ENCODE measurements around the gene TEC. TPM values are rescaled to one million over a fixed set of nuclear protein-coding genes. Genes with fewer than 3 reads are reported as not detected.
A peak's percentile ranks its signal among the peaks of the same experiment; 100 is the strongest.

Gene TEC
- total RNA-seq, 5 donors from 2014 or later (not counting 1 experiment from before 2014, with no cell fraction given), result 1.7 to 5.4 (median 2.5) TPM

DNA sequence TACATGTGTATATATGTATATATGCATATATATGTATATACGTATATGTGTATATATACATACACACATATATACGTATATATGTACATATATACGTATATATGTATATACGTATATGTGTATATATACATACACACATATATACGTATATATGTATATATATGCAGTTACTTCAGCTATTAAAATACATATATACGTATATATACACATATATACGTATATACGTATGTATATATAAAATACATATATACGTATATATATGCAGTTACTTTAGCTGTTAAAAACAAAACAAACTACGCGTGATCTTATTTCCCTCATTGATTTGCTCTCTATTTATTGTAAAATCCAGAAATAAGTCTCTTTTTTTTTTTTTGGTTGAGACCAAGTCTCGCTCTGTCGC lies 149.5 kb downstream of the TEC start:
- H3K9me3 Mint-ChIP-seq, result no peaks in the 10 kb centered on the region
- H3K9me3 ChIP-seq, result no peaks in the 10 kb centered on the region
- H3K36me3 Mint-ChIP-seq, result peaks cover 17% of the 10 kb centered on the region
- H3K4me1 Mint-ChIP-seq, result peaks cover 64 to 67% (median 65%) of the 10 kb centered on the region in 3 donors
- no peaks in the 10 kb centered on the region for H3K27me3 Mint-ChIP-seq
- WGBS (ENCODE audit: insufficient coverage), result no CpG with 5 or more reads among the region's 13 CpGs
- H3K4me3 Mint-ChIP-seq, result no peak overlapping the region
- peaks cover 6 to 11% of the 10 kb centered on the region in 2 donors for H3K36me3 ChIP-seq (ENCODE audit: control insufficient read depth in 2 of 2, extremely low read depth in 1 of 2, insufficient read depth in 1 of 2, low read length in 1 of 2)
- H3K4me3 ChIP-seq (ENCODE audit: control insufficient read depth in 1 of 2, extremely low read depth in 1 of 2, low read length in 1 of 2), result no peak overlapping the region
- peaks cover 25 to 36% of the 10 kb centered on the region in 2 experiments for H3K4me1 ChIP-seq (ENCODE audit: control insufficient read depth in 1 of 2, extremely low read depth in 1 of 2, insufficient read depth in 2 of 2, low read length in 2 of 2)
- no peak for ATAC-seq (replicated peaks in 1 of 4)
- no peak overlapping the region for H3K27ac ChIP-seq (ENCODE audit: low read length)
- DNase-seq, result no peak
- ChIA-PET POLR2A (interaction anchor here in 1 of 2 donors (0.7 kb wide), 1 partner anchor 102 kb away, joined by 3 read pairs; no protein-coding TSS in a partner anchor), CTCF (interaction anchor here in 1 of 2 donors (0.9 to 1.1 kb wide), 2 partner anchors 9 to 18 kb away, joined by 4 to 5 read pairs; no protein-coding TSS in a partner anchor)
- H3K27me3 ChIP-seq (replicated peaks in 1 of 2; ENCODE audit: control insufficient read depth in 2 of 2, extremely low read depth in 1 of 2, insufficient read depth in 2 of 2, low read length in 1 of 2), result no peaks in the 10 kb centered on the region
- no peak overlapping the region for H3K27ac Mint-ChIP-seq

DNA sequence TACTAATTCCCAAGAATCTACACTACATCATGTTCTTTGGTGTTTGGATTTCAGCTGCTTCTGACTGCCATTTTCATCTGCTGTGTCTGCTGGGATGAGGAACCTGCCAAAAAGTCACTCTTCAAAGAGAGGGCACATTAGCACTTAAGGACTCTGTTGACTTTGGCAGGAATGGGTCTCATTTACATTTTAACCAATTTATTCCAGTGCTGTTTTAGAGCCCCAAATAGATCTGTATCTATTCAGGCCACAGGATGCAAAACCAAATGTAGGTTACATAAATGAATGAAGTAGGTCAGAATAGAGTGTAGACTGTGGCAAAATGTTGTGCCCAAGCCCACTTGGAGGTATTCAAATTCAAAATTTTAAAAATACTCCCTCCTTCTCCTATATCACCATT lies 150.0 kb downstream of the TEC start:
- Mint-ChIP-seq H3K27me3 (no peaks in the 10 kb centered on the region), H3K36me3 (peaks cover 18% of the 10 kb centered on the region), H3K27ac (peak overlapping the region; percentile 24 to 74), H3K4me1 (peaks cover 62 to 67% (median 62%) of the 10 kb centered on the region in 3 donors), H3K4me3 (peak overlapping the region in 2 of 3 donors; percentile 6 to 48), H3K9me3 (no peaks in the 10 kb centered on the region)
- no peak for ATAC-seq (replicated peaks in 1 of 4)
- H3K36me3 ChIP-seq (ENCODE audit: control insufficient read depth in 2 of 2, extremely low read depth in 1 of 2, insufficient read depth in 1 of 2, low read length in 1 of 2), result peaks cover 6 to 11% of the 10 kb centered on the region in 2 donors
- POLR2A ChIA-PET, result interaction anchor here in 1 of 2 donors (0.7 kb wide), 1 partner anchor 102 kb away, joined by 3 read pairs; no protein-coding TSS in a partner anchor
- CTCF ChIA-PET, result interaction anchor here (0.9 to 2.3 kb wide), 3 partner anchors 10 to 19 kb away, joined by 4 to 6 read pairs (median 5); no protein-coding TSS in a partner anchor
- no peaks in the 10 kb centered on the region for H3K27me3 ChIP-seq (replicated peaks in 1 of 2; ENCODE audit: control insufficient read depth in 2 of 2, extremely low read depth in 1 of 2, insufficient read depth in 2 of 2, low read length in 1 of 2)
- H3K27ac ChIP-seq (ENCODE audit: low read length), result no peak overlapping the region
- no peaks in the 10 kb centered on the region for H3K9me3 ChIP-seq
- H3K4me1 ChIP-seq (ENCODE audit: control insufficient read depth in 1 of 2, extremely low read depth in 1 of 2, insufficient read depth in 2 of 2, low read length in 2 of 2), result peaks cover 24 to 35% of the 10 kb centered on the region in 2 experiments
- no peak overlapping the region for H3K4me3 ChIP-seq (ENCODE audit: control insufficient read depth in 1 of 2, extremely low read depth in 1 of 2, low read length in 1 of 2)
- DNase-seq, result no peak

DNA sequence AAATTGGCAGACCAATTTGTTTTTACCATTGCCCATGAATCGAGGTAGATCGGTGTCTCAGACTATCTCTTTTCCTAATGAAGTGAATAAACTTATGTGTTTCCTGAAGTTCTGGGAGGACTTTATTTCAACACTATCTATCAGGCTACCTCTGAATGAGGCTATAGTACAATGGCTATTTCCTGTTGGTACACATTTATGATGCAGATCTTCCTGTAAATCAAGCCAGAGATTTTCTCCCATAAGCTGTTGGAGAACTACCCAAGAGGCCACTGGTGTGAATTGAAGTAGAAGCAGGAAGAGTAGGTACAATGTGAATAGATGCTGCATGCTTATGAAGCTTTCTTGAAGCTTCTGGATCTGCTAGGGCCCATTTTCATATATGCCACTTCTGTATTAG lies 151.6 kb downstream of the TEC start:
- H3K9me3 ChIP-seq, result no peaks in the 10 kb centered on the region
- DNase-seq (no peak), ATAC-seq (replicated peaks in 1 of 4) (no peak)
- ChIA-PET POLR2A (no interaction called here), CTCF (interaction anchor here (1.1 to 2.3 kb wide), 4 partner anchors 9 to 10 kb away, joined by 4 to 7 read pairs (median 6); no protein-coding TSS in a partner anchor)
- Mint-ChIP-seq H3K9me3 (no peaks in the 10 kb centered on the region), H3K36me3 (peaks cover 22% of the 10 kb centered on the region), H3K4me3 (peak overlapping the region in 1 of 3 donors; percentile 29), H3K27me3 (no peaks in the 10 kb centered on the region), H3K27ac (peak overlapping the region; percentile 33 to 35), H3K4me1 (peaks cover 62 to 67% (median 62%) of the 10 kb centered on the region in 3 donors)
- H3K36me3 ChIP-seq (ENCODE audit: control insufficient read depth in 2 of 2, extremely low read depth in 1 of 2, insufficient read depth in 1 of 2, low read length in 1 of 2), result peaks cover 6 to 18% of the 10 kb centered on the region in 2 donors
- WGBS (ENCODE audit: insufficient coverage), result no CpG with 5 or more reads among the region's 2 CpGs
- H3K27me3 ChIP-seq (replicated peaks in 1 of 2; ENCODE audit: control insufficient read depth in 2 of 2, extremely low read depth in 1 of 2, insufficient read depth in 2 of 2, low read length in 1 of 2), result no peaks in the 10 kb centered on the region
- no peak overlapping the region for H3K27ac ChIP-seq (ENCODE audit: low read length)
- H3K4me1 ChIP-seq (ENCODE audit: control insufficient read depth in 1 of 2, extremely low read depth in 1 of 2, insufficient read depth in 2 of 2, low read length in 2 of 2), result peaks cover 25 to 27% of the 10 kb centered on the region in 2 experiments
- H3K4me3 ChIP-seq (ENCODE audit: control insufficient read depth in 1 of 2, extremely low read depth in 1 of 2, low read length in 1 of 2), result no peak overlapping the region

DNA sequence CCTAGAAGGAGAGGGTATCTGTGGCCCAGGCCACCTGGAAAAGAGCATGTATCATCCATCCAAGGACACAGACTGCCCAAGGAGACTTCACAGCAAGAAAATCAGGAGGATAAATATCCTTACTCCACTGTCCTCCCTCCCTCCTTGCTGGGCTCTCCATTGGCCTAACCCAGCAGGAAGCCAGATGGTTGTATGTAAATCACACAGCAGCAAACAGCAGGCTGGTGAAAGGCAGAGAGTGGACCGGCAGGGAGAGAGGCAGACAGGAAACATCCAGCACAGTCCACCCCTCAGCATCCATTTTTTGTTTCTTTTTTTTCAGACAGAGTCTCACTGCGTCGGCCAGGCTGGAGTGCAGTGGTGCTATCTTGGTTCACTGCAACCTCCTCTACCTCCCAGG lies 153.1 kb downstream of the TEC start:
- Histone ChIP-seq H3K9me3 (no peaks in the 10 kb centered on the region), H3K4me1 (ENCODE audit: control insufficient read depth in 1 of 2, extremely low read depth in 1 of 2, insufficient read depth in 2 of 2, low read length in 2 of 2) (peaks cover 15 to 18% of the 10 kb centered on the region in 2 experiments), H3K36me3 (ENCODE audit: control insufficient read depth in 2 of 2, extremely low read depth in 1 of 2, insufficient read depth in 1 of 2, low read length in 1 of 2) (peaks cover 6 to 27% of the 10 kb centered on the region in 2 donors), H3K27ac (ENCODE audit: low read length) (no peak overlapping the region), H3K4me3 (ENCODE audit: control insufficient read depth in 1 of 2, extremely low read depth in 1 of 2, low read length in 1 of 2) (no peak overlapping the region), H3K27me3 (replicated peaks in 1 of 2; ENCODE audit: control insufficient read depth in 2 of 2, extremely low read depth in 1 of 2, insufficient read depth in 2 of 2, low read length in 1 of 2) (no peaks in the 10 kb centered on the region)
- Mint-ChIP-seq H3K27ac (peak overlapping the region; percentile 35 to 65), H3K4me3 (peak overlapping the region in 1 of 3 donors; percentile 29), H3K36me3 (peaks cover 32% of the 10 kb centered on the region), H3K4me1 (peaks cover 73 to 79% (median 74%) of the 10 kb centered on the region in 3 donors), H3K9me3 (no peaks in the 10 kb centered on the region), H3K27me3 (no peaks in the 10 kb centered on the region)
- WGBS (ENCODE audit: insufficient coverage), result 100% methylated on average over 2 of the region's 3 CpGs
- POLR2A ChIA-PET, result no interaction called here
- CTCF ChIA-PET, result interaction anchor here in 1 of 2 donors (0.5 to 1.0 kb wide), 2 partner anchors 18 to 225 kb away, joined by 3 to 4 read pairs; partner anchors contain the start of gene TXK
- DNase-seq (no peak), ATAC-seq (replicated peaks in 1 of 4) (no peak)

DNA sequence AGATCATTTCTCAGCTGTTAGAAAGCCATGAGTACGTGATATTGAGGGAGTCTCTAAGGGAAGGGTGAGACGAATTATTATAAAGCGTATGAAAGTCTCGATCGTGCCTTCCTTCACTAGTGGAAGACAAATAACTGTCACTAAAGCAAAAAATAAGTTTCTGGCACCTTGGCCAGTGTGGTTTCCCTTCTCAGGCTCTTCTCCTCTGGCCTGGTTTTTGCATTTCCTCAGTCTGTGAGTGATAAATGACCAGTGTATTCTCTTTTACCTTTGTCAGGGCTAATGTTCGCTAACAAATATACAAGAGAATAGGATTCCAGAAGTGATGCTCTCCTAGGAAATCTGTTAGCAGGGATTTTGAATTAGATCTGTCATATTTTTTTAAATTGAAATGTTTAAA lies 155.2 kb downstream of the TEC start:
- ChIA-PET POLR2A (interaction anchor here (0.6 kb wide), 2 partner anchors 24 to 42 kb away, joined by 3 to 5 read pairs; no protein-coding TSS in a partner anchor), CTCF (interaction anchor here in 1 of 2 donors (1.6 kb wide), 1 partner anchor 15 kb away, joined by 8 read pairs; no protein-coding TSS in a partner anchor)
- peaks cover 15% of the 10 kb centered on the region in 2 experiments for H3K4me1 ChIP-seq (ENCODE audit: control insufficient read depth in 1 of 2, extremely low read depth in 1 of 2, insufficient read depth in 2 of 2, low read length in 2 of 2)
- no peaks in the 10 kb centered on the region for H3K27me3 ChIP-seq (replicated peaks in 1 of 2; ENCODE audit: control insufficient read depth in 2 of 2, extremely low read depth in 1 of 2, insufficient read depth in 2 of 2, low read length in 1 of 2)
- H3K4me3 ChIP-seq (ENCODE audit: control insufficient read depth in 1 of 2, extremely low read depth in 1 of 2, low read length in 1 of 2), result peak overlapping the region in 1 of 2 donors; percentile 7
- DNase-seq (no peak), ATAC-seq (replicated peaks in 1 of 4) (no peak)
- Mint-ChIP-seq H3K4me1 (peaks cover 76 to 81% (median 79%) of the 10 kb centered on the region in 3 donors), H3K36me3 (peaks cover 37% of the 10 kb centered on the region), H3K9me3 (no peaks in the 10 kb centered on the region), H3K4me3 (peak overlapping the region; percentile 29 to 48 (median 40)), H3K27ac (peak overlapping the region; percentile 86 to 88), H3K27me3 (no peaks in the 10 kb centered on the region)
- no CpG with 5 or more reads among the region's 6 CpGs for WGBS (ENCODE audit: insufficient coverage)
- H3K27ac ChIP-seq (ENCODE audit: low read length), result peak overlapping the region; percentile 25
- H3K36me3 ChIP-seq (ENCODE audit: control insufficient read depth in 2 of 2, extremely low read depth in 1 of 2, insufficient read depth in 1 of 2, low read length in 1 of 2), result peaks cover 6 to 33% of the 10 kb centered on the region in 2 donors
- no peaks in the 10 kb centered on the region for H3K9me3 ChIP-seq

DNA sequence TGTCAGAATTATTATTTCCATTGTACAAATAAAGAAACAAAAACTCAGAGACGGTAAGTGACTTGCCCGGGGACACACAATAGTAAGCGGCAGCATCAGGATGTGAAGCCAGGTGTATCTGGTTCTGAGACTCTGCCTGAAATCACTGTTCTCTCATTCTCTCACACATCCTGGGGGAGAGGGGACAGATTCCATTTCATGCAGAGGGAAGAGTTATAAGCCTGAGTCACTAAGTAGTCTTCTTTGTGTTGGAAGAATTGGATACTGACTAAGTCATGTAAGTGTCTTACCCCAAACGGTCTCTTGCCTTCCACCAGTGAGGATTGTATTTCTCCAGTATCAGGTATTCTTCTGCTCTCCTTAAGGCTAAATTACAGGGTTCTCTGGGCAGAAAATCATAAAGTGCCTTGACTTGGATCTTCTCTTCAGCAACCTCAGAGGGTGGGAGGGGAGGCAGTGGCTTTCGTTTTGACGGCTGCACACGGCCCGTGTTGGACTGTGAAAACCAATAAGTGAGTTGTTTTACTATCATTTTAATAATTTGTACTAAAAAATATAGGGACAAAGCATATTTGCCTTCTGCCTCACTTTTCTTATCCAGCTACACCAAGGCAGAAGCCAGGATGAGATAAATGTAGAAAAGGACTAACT lies 157.5 kb downstream of the TEC start:
- no peaks in the 10 kb centered on the region for H3K9me3 Mint-ChIP-seq
- peak overlapping the region; percentile 86 to 88 for H3K27ac Mint-ChIP-seq
- no peaks in the 10 kb centered on the region for H3K27me3 ChIP-seq (replicated peaks in 1 of 2; ENCODE audit: control insufficient read depth in 2 of 2, extremely low read depth in 1 of 2, insufficient read depth in 2 of 2, low read length in 1 of 2)
- ATAC-seq (replicated peaks in 1 of 4) (peak in 2 of 4 experiments; percentile 39 to 40), DNase-seq (peak in 2 of 35 experiments; percentile 6 to 18)
- ChIA-PET POLR2A (no interaction called here), CTCF (interaction anchor here in 1 of 2 donors (0.8 kb wide), 1 partner anchor 28 kb away, joined by 3 read pairs; no protein-coding TSS in a partner anchor)
- H3K36me3 ChIP-seq (ENCODE audit: control insufficient read depth in 2 of 2, extremely low read depth in 1 of 2, insufficient read depth in 1 of 2, low read length in 1 of 2), result peaks cover 8 to 36% of the 10 kb centered on the region in 2 donors
- peaks cover 30% of the 10 kb centered on the region for H3K36me3 Mint-ChIP-seq
- 100% methylated on average over 1 of the region's 8 CpGs for WGBS (ENCODE audit: insufficient coverage)
- H3K27me3 Mint-ChIP-seq, result no peaks in the 10 kb centered on the region
- peaks cover 56 to 66% (median 58%) of the 10 kb centered on the region in 3 donors for H3K4me1 Mint-ChIP-seq
- no peaks in the 10 kb centered on the region for H3K9me3 ChIP-seq
- peak overlapping the region; percentile 36 for H3K27ac ChIP-seq (ENCODE audit: low read length)
- peak overlapping the region in 2 of 3 donors; percentile 54 to 58 for H3K4me3 Mint-ChIP-seq
- H3K4me1 ChIP-seq (ENCODE audit: control insufficient read depth in 1 of 2, extremely low read depth in 1 of 2, insufficient read depth in 2 of 2, low read length in 2 of 2), result peaks cover 12 to 13% of the 10 kb centered on the region in 2 experiments
- H3K4me3 ChIP-seq (ENCODE audit: control insufficient read depth in 1 of 2, extremely low read depth in 1 of 2, low read length in 1 of 2), result peak overlapping the region in 1 of 2 donors; percentile 6

Data from T-cell (primary cell).